Spleen (tissue), 7 donors: ENCODE results near the gene NIPAL3.

Source experiments
- CTCF ChIP-seq, 11 experiments: fragments of 200-600 bp in 7 of 11; fragments of 450-650 bp in 4 of 11; sonication (generic) in 4 of 11; IDR thresholded peaks in 8 of 11; conservative IDR thresholded peaks in 3 of 11; 1 replicate in 7 of 11; 2 replicates in 4 of 11; pipeline versions ENCODE4 v1.4.0 to v1.8.0; 2016 to 2021; ENCODE audit warnings: antibody characterized with exemption in 11 of 11, inconsistent platforms in 4 of 11, mild to moderate bottlenecking in 1 of 11
- POLR2AphosphoS5 ChIP-seq, 3 donors: sonication (generic); formaldehyde crosslinking; IDR thresholded peaks; one replicate each; pipeline ENCODE4 v1.5.1; 2017; ENCODE audit warnings: antibody characterized with exemption in 3 of 3
- donor health status: DM: no; HTN: no; CAD: no; lungs with moderate emphysema.
- donor health status: DM: no; HTN: no; CAD: no.
- donor health status: DM: no; HTN: no; CAD: no.

GRCh38 chr1:24484199-24484598 is 68.6 kb downstream of the NIPAL3 start:
- TF ChIP-seq CTCF (IDR thresholded peaks at IDR 0.05 in 8 of 11, conservative IDR thresholded peaks at IDR 0.05 in 3 of 11) (no peak), POLR2AphosphoS5 (IDR thresholded peaks at IDR 0.05) (no peak)
